Panc1 (cell line): ENCODE data around the gene MRPS34. TPM values are rescaled to one million over a fixed set of nuclear protein-coding genes. Genes with fewer than 3 reads are reported as not detected.

Experiments used
- ATAC-seq: fragments of 200-7000 bp; cut with Tn5 transposase; 2 replicates; pipeline ENCODE4 v1.9.1; 2020; ENCODE audit warnings: mild to moderate bottlenecking, moderate library complexity
- BruUV-seq: library from RNA; stranded (reverse); fragments of 400-500 nt; replicated peaks from 2 replicates; lab custom pipeline; 2021; lab: Mats Ljungman, UMichigan
- CTCF ChIA-PET: fragments of 300-600 bp; sonication (Branson Sonifier 250); formaldehyde crosslinking; loops from one replicate; lab custom pipeline; 2022; ENCODE audit warnings: antibody characterized with exemption; lab: Charles Lee
- POLR2A ChIA-PET: fragments of 300-600 bp; sonication (Branson Sonifier 250); formaldehyde crosslinking; loops from one replicate; lab custom pipeline; 2022; ENCODE audit warnings: antibody characterized with exemption; lab: Charles Lee
- DNase-seq: peaks from one replicate; pipeline ENCODE4 v3.0.0-alpha.2; 2010; ENCODE audit warnings: low read depth, low spot score
- H3K27ac ChIP-seq: 2 replicates; pipeline ENCODE4 v1.5.1; 2011; ENCODE audit warnings: mild to moderate bottlenecking, low read length, inconsistent platforms
- H3K27me3 ChIP-seq: fragments of 200-500 bp; sonication (Bioruptor generic); 2 replicates; pipeline ENCODE4 v1.6.0; 2014; ENCODE audit warnings: low read length, inconsistent platforms; ENCODE audit not compliant: control insufficient read depth, insufficient read depth
- H3K36me3 ChIP-seq: fragments of 200-500 bp; sonication (Bioruptor generic); 2 replicates; pipeline ENCODE4 v1.5.1; 2014; ENCODE audit warnings: inconsistent platforms, mild to moderate bottlenecking, low read length, moderate library complexity; ENCODE audit not compliant: control insufficient read depth, insufficient read depth
- H3K4me1 ChIP-seq: 2 replicates; pipeline ENCODE4 v1.5.1; 2011; ENCODE audit warnings: inconsistent platforms, mild to moderate bottlenecking, low read length, moderate library complexity; ENCODE audit not compliant: control insufficient read depth, insufficient read depth
- H3K4me3 ChIP-seq, 2 experiments: 2 replicates each; pipeline ENCODE4 v1.5.1; 2011 to 2012; ENCODE audit warnings: low read depth in 2 of 2, low read length in 2 of 2, mild to moderate bottlenecking in 2 of 2, inconsistent platforms in 1 of 2, moderate library complexity in 1 of 2
- H3K9me3 ChIP-seq: fragments of 200-500 bp; sonication (Bioruptor generic); 2 replicates; pipeline ENCODE4 v1.5.1; 2014; ENCODE audit warnings: low read depth, mild to moderate bottlenecking, inconsistent platforms, low read length, moderate library complexity; ENCODE audit not compliant: control insufficient read depth, insufficient read depth
- CTCF ChIP-seq: fragments of 450-650 bp; IDR thresholded peaks from 2 replicates; pipeline ENCODE4 v1.5.1; 2017; ENCODE audit warnings: mild to moderate bottlenecking
- POLR2AphosphoS5 ChIP-seq: IDR thresholded peaks from 2 replicates; pipeline ENCODE4 v1.6.1; 2012; ENCODE audit warnings: mild to moderate bottlenecking, low read depth, low read length, moderate library complexity
- REST ChIP-seq, 2 experiments: IDR thresholded peaks; 2 replicates each; pipeline ENCODE4 v1.6.1; 2011 to 2012; ENCODE audit warnings: low read depth in 2 of 2, control low read depth in 1 of 2, low read length in 1 of 2, mild to moderate bottlenecking in 1 of 2, moderate library complexity in 1 of 2; ENCODE audit not compliant: insufficient read depth in 1 of 2
- SIN3A ChIP-seq: IDR thresholded peaks from 2 replicates; pipeline ENCODE4 v1.6.1; 2012; ENCODE audit warnings: low read depth, mild to moderate bottlenecking, low read length, moderate library complexity, borderline replicate concordance; ENCODE audit not compliant: insufficient read depth
- TCF7L2 ChIP-seq: IDR thresholded peaks from 2 replicates; pipeline ENCODE4 v1.6.1; 2011; ENCODE audit warnings: mild to moderate bottlenecking, low read depth, low read length, inconsistent platforms
- in situ Hi-C: cut with HindIII; loops from 2 replicates; pipeline ENCODE4 v1.10.0; 2016; ENCODE audit warnings: low sequenced_read_pairs, low pct_unique_long_range_greater_than_20kb
- intact Hi-C: fragments of 100-400 bp; cut with micrococcal nuclease; formaldehyde crosslinking; loops from one replicate; pipeline ENCODE4 v1.10.0; 2022; ENCODE audit not compliant: unreplicated experiment
- total RNA-seq: library from RNA; stranded (reverse); gene quantifications from one replicate; pipeline ENCODE4 v1.2.1, GENCODE V29; 2021; ENCODE audit not compliant: unreplicated experiment

MRPS34 gene
- total RNA-seq, 1 experiment from 2014 or later, result 187 TPM

- no TSS peak for BruUV-seq
- H3K4me1 ChIP-seq, result no peaks in the 10 kb centered on the region
- H3K27ac ChIP-seq, result no peak overlapping the region
- DNase-seq, result no peak
- no peak for TF ChIP-seq REST (IDR thresholded peaks at IDR 0.05; ENCODE audit: insufficient read depth in 1 of 2, low read depth in 2 of 2, low read length in 1 of 2)
- H3K36me3 ChIP-seq, result peaks cover 3% of the 10 kb centered on the region; the same call in 1 of the 2 replicates
- no peaks in the 10 kb centered on the region for H3K27me3 ChIP-seq
- ATAC-seq, result no peak
- ChIA-PET CTCF (no interaction called here), POLR2A (no interaction called here)
- intact Hi-C loops (no loop called here), in situ Hi-C loops (no loop called here)
- H3K4me3 ChIP-seq, result no peak overlapping the region
- no peaks in the 10 kb centered on the region for H3K9me3 ChIP-seq
Measured at GRCh38 chr16:1787056-1787321, 14.1 kb upstream of the MRPS34 start.

DNA sequence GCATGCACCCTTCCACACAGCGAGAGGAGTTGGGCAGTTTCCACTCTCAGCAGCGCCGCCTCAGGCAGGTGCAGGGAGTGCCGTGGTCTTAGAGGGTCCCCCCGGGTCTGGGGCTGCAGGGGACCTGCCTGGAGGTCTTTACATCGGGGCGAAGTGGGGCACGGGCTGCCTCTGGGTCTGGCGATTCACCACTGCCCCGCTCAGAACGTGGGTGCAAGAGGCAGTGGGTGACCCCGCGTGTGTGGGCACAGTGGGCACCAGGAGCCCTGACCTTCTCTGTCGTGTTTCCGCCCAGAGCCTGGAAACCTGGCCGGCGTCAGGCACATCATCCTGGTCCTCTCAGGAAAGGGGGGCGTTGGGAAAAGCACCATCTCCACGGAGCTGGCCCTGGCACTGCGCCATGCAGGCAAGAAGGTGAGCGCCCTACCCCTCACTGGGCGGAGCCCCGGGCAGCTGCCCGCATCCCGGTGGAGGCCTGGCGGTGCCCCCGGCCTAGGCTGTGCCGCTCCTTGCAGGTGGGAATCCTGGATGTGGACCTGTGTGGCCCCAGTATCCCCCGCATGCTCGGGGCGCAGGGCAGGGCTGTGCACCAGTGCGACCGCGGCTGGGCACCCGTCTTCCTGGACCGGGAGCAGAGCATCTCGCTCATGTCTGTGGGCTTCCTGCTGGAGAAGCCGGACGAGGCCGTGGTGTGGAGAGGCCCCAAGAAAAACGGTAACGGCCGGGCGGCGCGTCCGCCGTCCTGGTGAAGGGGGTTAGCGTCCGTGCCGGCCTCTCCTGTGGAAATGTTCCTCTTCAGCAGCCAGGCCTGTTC, 13.5 kb upstream of the MRPS34 start:
- BruUV-seq, result no TSS peak
- Histone ChIP-seq H3K36me3 (peaks cover 3% of the 10 kb centered on the region; the same call in 1 of the 2 replicates), H3K4me1 (no peaks in the 10 kb centered on the region), H3K4me3 (no peak overlapping the region), H3K9me3 (no peaks in the 10 kb centered on the region), H3K27me3 (no peaks in the 10 kb centered on the region), H3K27ac (no peak overlapping the region)
- TF ChIP-seq SIN3A, result no peak
- TF ChIP-seq POLR2AphosphoS5, result no peak
- no peak for TF ChIP-seq TCF7L2
- no peak for TF ChIP-seq REST (IDR thresholded peaks at IDR 0.05; ENCODE audit: insufficient read depth in 1 of 2, low read depth in 2 of 2, low read length in 1 of 2)
- no peak for TF ChIP-seq CTCF
- in situ Hi-C loops, result no loop called here
- ChIA-PET CTCF (no interaction called here), POLR2A (no interaction called here)
- no peak for DNase-seq
- no peak for ATAC-seq
- intact Hi-C loops, result no loop called here
